ENCODE results near the gene GALNTL6.

Gene GALNTL6

GRCh38 chr4:171812665-171813525, at the start of gene GALNTL6:
TSS of gene GALNTL6 (plus strand) at chr4:171813404.
- no peak within 1 kb of the TSS for H3K27ac Mint-ChIP-seq
- H3K27me3 Mint-ChIP-seq = peaks cover 41% of the 10 kb centered on the region
- no peaks in the 10 kb centered on the region for H3K4me1 Mint-ChIP-seq
- peaks cover 0 to 9% of the 10 kb centered on the region in 2 donors for H3K9me3 Mint-ChIP-seq
- DNase-seq = no peak
- peak; percentile 9 for ATAC-seq
- H3K4me3 Mint-ChIP-seq = no peak within 1 kb of the TSS

DNA sequence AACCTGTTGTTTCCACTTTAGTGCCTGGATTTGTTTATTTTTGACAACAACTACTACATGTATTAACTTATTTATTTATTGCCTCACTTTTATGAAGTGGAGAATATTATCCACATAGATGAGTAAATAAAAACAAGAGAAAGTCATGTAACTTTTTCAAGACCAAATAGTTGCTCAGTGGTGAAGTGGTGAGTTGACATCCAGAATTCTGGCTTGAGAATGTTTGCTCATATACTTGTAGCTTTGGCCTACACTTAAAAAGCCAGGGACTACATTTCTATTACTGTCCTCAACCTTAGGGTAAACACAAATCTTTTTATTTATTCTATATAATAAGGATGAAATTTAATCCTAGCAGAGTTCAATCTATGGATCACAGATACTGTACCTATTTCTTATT, 47.7 kb upstream of the GALNTL6 start:
- H3K27me3 Mint-ChIP-seq = no peaks in the 10 kb centered on the region
- H3K4me3 Mint-ChIP-seq = no peak overlapping the region
- ATAC-seq = no peak
- peak overlapping the region in 1 of 2 donors; percentile 22 for H3K27ac Mint-ChIP-seq
- H3K4me1 Mint-ChIP-seq = no peaks in the 10 kb centered on the region
- DNase-seq = no peak
- peaks cover 13 to 32% of the 10 kb centered on the region in 2 donors for H3K9me3 Mint-ChIP-seq

- no peak for ATAC-seq
- Mint-ChIP-seq H3K4me3 (no peak overlapping the region), H3K27ac (no peak overlapping the region), H3K27me3 (no peaks in the 10 kb centered on the region), H3K9me3 (peaks cover 5 to 8% of the 10 kb centered on the region in 2 donors), H3K4me1 (no peaks in the 10 kb centered on the region)
- no peak for DNase-seq
Observed at GRCh38 chr4:171774642-171775190, 38.5 kb upstream of the GALNTL6 start.

GRCh38 chr4:171779301-171779700, 33.9 kb upstream of the GALNTL6 start:
- Mint-ChIP-seq H3K4me3 (no peak overlapping the region), H3K27ac (no peak overlapping the region), H3K9me3 (peaks cover 12 to 23% of the 10 kb centered on the region in 2 donors), H3K4me1 (no peaks in the 10 kb centered on the region), H3K27me3 (no peaks in the 10 kb centered on the region)
- DNase-seq = no peak
- no peak for ATAC-seq

- Mint-ChIP-seq H3K4me3 (no peak overlapping the region), H3K27ac (no peak overlapping the region), H3K4me1 (no peaks in the 10 kb centered on the region), H3K9me3 (peaks cover 12 to 25% of the 10 kb centered on the region in 2 donors), H3K27me3 (no peaks in the 10 kb centered on the region)
- no peak for DNase-seq
- ATAC-seq = no peak
Observed at GRCh38 chr4:171785388-171785787, 27.8 kb upstream of the GALNTL6 start.

DNA sequence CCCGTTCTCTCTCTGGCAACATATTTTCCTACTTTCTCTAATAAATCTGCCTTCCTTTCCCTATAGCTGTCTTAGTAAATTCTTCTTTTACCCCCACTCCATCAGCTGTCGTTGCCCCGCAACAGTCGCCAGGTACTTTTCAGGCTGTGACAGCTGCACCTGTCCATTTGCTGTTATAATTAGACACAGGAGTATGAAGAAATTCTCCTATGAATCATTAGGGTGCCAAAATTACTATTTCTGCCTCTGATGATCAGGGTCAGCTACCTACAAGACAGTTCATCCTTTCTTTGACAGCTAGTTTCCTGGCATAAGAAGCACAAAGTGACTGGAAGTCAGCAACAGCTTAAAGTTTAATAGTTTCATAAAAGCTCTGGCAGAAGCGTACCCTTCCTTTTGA, 19.5 kb upstream of the GALNTL6 start:
- Mint-ChIP-seq H3K27me3 (no peaks in the 10 kb centered on the region), H3K27ac (no peak overlapping the region), H3K4me1 (no peaks in the 10 kb centered on the region), H3K4me3 (no peak overlapping the region), H3K9me3 (no peaks in the 10 kb centered on the region)
- ATAC-seq = no peak
- no peak for DNase-seq

- H3K9me3 Mint-ChIP-seq = no peaks in the 10 kb centered on the region
- H3K27ac Mint-ChIP-seq = no peak overlapping the region
- no peaks in the 10 kb centered on the region for H3K27me3 Mint-ChIP-seq
- ATAC-seq (no peak), DNase-seq (no peak)
- no peaks in the 10 kb centered on the region for H3K4me1 Mint-ChIP-seq
- H3K4me3 Mint-ChIP-seq = no peak overlapping the region
Observed at GRCh38 chr4:171794528-171794927, 18.7 kb upstream of the GALNTL6 start.

GRCh38 chr4:171809854-171810253, 3.4 kb upstream of the GALNTL6 start:
- H3K9me3 Mint-ChIP-seq = peaks cover 0 to 8% of the 10 kb centered on the region in 2 donors
- H3K27ac Mint-ChIP-seq = no peak overlapping the region
- DNase-seq (no peak), ATAC-seq (no peak)
- no peak overlapping the region for H3K4me3 Mint-ChIP-seq
- H3K27me3 Mint-ChIP-seq = peaks cover 39% of the 10 kb centered on the region
- no peaks in the 10 kb centered on the region for H3K4me1 Mint-ChIP-seq

DNA sequence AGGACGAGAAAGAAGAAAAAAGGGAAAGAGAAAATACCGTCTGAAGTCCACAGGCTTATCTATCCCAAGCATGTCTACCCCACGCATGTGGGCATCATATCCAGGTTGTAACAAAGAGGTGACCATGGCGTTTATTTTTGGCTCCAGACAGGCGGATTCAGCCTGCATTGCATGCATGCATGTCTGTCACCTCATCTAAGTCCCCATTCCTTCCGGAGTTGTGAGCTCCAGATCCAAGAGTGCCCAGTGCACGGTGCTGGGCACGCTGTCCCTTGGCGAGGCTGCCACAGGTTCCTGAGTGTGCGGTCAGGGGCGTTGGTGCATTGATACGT, 905 bp upstream of the GALNTL6 start:
- Mint-ChIP-seq H3K27ac (no peak overlapping the region), H3K27me3 (peaks cover 41% of the 10 kb centered on the region), H3K4me3 (no peak overlapping the region), H3K4me1 (no peaks in the 10 kb centered on the region), H3K9me3 (peaks cover 0 to 9% of the 10 kb centered on the region in 2 donors)
- DNase-seq (no peak), ATAC-seq (no peak)

GRCh38 chr4:171813526-171814250, 484 bp downstream of the GALNTL6 start:
- ATAC-seq = no peak
- H3K27me3 Mint-ChIP-seq = peaks cover 41% of the 10 kb centered on the region
- H3K9me3 Mint-ChIP-seq = peaks cover 0 to 9% of the 10 kb centered on the region in 2 donors
- no peaks in the 10 kb centered on the region for H3K4me1 Mint-ChIP-seq
- no peak overlapping the region for H3K4me3 Mint-ChIP-seq
- H3K27ac Mint-ChIP-seq = no peak overlapping the region
- DNase-seq = no peak

GRCh38 chr4:171814545-171814944, 1.3 kb downstream of the GALNTL6 start:
- Mint-ChIP-seq H3K4me3 (no peak overlapping the region), H3K4me1 (no peaks in the 10 kb centered on the region), H3K27me3 (peaks cover 41% of the 10 kb centered on the region), H3K9me3 (peaks cover 0 to 9% of the 10 kb centered on the region in 2 donors), H3K27ac (no peak overlapping the region)
- ATAC-seq (no peak), DNase-seq (no peak)

DNA sequence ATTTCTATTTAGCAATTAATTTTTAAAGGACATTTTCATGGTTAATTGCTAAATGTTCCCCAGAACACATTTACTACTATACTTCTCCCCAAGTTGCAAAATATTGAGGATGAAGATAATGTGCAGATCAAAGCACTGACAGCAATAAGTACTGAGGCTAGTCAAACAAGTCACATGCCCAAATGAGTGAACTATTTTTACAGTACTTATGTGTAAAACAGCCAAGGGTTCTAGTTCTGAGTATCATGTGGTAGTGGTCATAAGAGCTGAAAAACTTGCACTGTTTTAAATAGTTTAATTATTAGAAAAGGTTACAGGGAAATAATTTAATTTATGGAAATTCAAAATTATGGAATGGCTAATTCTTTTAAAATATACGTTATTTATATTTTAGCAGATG, 3.8 kb downstream of the GALNTL6 start:
- peaks cover 31% of the 10 kb centered on the region for H3K27me3 Mint-ChIP-seq
- ATAC-seq = no peak
- peaks cover 0 to 9% of the 10 kb centered on the region in 2 donors for H3K9me3 Mint-ChIP-seq
- H3K27ac Mint-ChIP-seq = no peak overlapping the region
- H3K4me3 Mint-ChIP-seq = no peak overlapping the region
- no peaks in the 10 kb centered on the region for H3K4me1 Mint-ChIP-seq
- DNase-seq = no peak

DNA sequence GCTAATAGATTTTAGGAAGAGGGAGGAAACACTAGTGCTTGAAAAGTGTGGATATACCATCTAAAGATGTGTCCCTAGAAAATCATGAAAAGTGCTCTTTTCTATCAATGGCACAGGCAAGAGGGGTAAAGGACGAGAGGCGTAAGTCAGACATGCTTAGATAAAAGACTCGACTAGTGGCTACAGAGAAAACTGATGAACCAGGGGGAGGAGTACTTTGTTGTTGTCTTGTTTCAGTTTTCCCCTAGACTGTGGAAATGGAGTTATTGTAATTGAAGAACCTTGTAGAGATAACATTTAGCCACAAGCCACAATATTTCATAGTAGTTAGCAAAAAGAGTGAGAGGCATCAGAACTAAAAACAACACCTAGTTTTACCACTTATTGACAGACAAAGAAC, 21.4 kb downstream of the GALNTL6 start:
- DNase-seq (no peak), ATAC-seq (no peak)
- no peak overlapping the region for H3K4me3 Mint-ChIP-seq

DNA sequence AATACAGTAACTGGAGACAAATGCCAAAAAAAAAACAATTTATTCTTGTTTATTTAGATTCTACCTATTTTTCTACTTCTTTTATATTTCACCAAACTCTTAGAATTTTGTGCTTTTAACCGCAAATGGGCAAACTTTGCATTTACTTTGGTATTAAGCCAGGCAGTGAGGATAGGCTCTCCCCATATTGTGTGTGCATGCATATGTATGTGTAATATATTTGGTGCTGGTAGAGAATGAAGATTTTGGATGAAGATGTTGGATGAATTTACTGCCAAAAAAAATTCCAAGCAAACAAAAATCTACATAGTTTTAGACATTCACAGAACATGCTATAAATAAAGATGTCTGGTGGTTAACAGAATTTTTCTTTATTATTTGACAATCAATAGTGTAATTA, 30.3 kb downstream of the GALNTL6 start:
- no peak overlapping the region for H3K4me3 Mint-ChIP-seq
- no peaks in the 10 kb centered on the region for H3K4me1 Mint-ChIP-seq
- no peak for DNase-seq
- peaks cover 7 to 8% of the 10 kb centered on the region in 2 donors for H3K9me3 Mint-ChIP-seq
- no peak overlapping the region for H3K27ac Mint-ChIP-seq
- no peak for ATAC-seq
- H3K27me3 Mint-ChIP-seq = no peaks in the 10 kb centered on the region

More for the DNA sequence above, 21.4 kb downstream of the GALNTL6 start:
- Mint-ChIP-seq H3K4me1 (no peaks in the 10 kb centered on the region), H3K27me3 (no peaks in the 10 kb centered on the region), H3K27ac (no peak overlapping the region), H3K9me3 (peaks cover 0 to 15% of the 10 kb centered on the region in 2 donors)

GRCh38 chr4:171846232-171846631, 33.0 kb downstream of the GALNTL6 start:
- Mint-ChIP-seq H3K4me3 (no peak overlapping the region), H3K9me3 (peaks cover 4 to 8% of the 10 kb centered on the region in 2 donors), H3K4me1 (no peaks in the 10 kb centered on the region), H3K27ac (no peak overlapping the region), H3K27me3 (no peaks in the 10 kb centered on the region)
- DNase-seq (no peak), ATAC-seq (no peak)

GRCh38 chr4:171846893-171847292, 33.7 kb downstream of the GALNTL6 start:
- Mint-ChIP-seq H3K4me1 (no peaks in the 10 kb centered on the region), H3K27me3 (no peaks in the 10 kb centered on the region), H3K4me3 (no peak overlapping the region), H3K9me3 (peaks cover 4 to 8% of the 10 kb centered on the region in 2 donors), H3K27ac (no peak overlapping the region)
- DNase-seq = no peak
- ATAC-seq = no peak
